HL-60 (cell line): Measurements from ENCODE around the gene ZNF70.
A peak's percentile ranks its signal among the peaks of the same experiment; 100 is the strongest.

ENCODE experiments used
- DNase-seq, 2 experiments: peaks; one replicate each; pipeline ENCODE4 v3.0.0-alpha.2; 2010 to 2020; ENCODE audit warnings: low read depth in 1 of 2, low spot score in 1 of 2
- H3K27ac ChIP-seq: fragments of 250-450 bp; sonication (Bioruptor Pico); replicated peaks from 2 replicates; pipeline ENCODE4 v1.5.1; 2020; ENCODE audit warnings: mild to moderate bottlenecking, moderate library complexity
- H3K27me3 ChIP-seq: fragments of 250-450 bp; sonication (Bioruptor Pico); 2 replicates; pipeline ENCODE4 v1.5.1; 2021; ENCODE audit warnings: mild to moderate bottlenecking, moderate library complexity; ENCODE audit not compliant: insufficient read depth, poor library complexity, severe bottlenecking
- H3K4me3 ChIP-seq: replicated peaks from 2 replicates; pipeline ENCODE4 v1.5.1; 2011; ENCODE audit warnings: mild to moderate bottlenecking, control low read depth, low read length; ENCODE audit not compliant: insufficient read depth
- CTCF ChIP-seq: IDR thresholded peaks from one replicate; pipeline ENCODE4 v1.5.1; 2011; ENCODE audit warnings: low read length, control low read depth, inconsistent platforms; ENCODE audit not compliant: insufficient read depth
- GABPA ChIP-seq: IDR thresholded peaks from 2 replicates; pipeline ENCODE4 v1.6.1; 2012; ENCODE audit warnings: low read depth
- POLR2AphosphoS5 ChIP-seq: IDR thresholded peaks from 2 replicates; pipeline ENCODE4 v1.6.1; 2012; ENCODE audit warnings: low read depth
- REST ChIP-seq: IDR thresholded peaks from 2 replicates; pipeline ENCODE4 v1.6.1; 2012; ENCODE audit warnings: low read depth; ENCODE audit not compliant: insufficient replicate concordance
- SPI1 ChIP-seq: IDR thresholded peaks from 2 replicates; pipeline ENCODE4 v1.6.1; 2012; ENCODE audit warnings: low read depth, mild to moderate bottlenecking, borderline replicate concordance

Gene ZNF70

GRCh38 chr22:23749841-23750301 lies 1.0 kb downstream of the ZNF70 start:
- Histone ChIP-seq H3K27ac (no peak overlapping the region), H3K27me3 (no peaks in the 10 kb centered on the region), H3K4me3 (peak overlapping the region; percentile 87)
- TF ChIP-seq SPI1: peak; percentile 45; the same call in 1 of the 2 replicates
- TF ChIP-seq GABPA: no peak
- no peak for TF ChIP-seq POLR2AphosphoS5
- DNase-seq: peak in 1 of 2 experiments; percentile 59

GRCh38 chr22:23745791-23746190 lies 5.1 kb downstream of the ZNF70 start:
- Histone ChIP-seq H3K4me3 (no peak overlapping the region), H3K27me3 (no peaks in the 10 kb centered on the region), H3K27ac (no peak overlapping the region)
- no peak for DNase-seq
- TF ChIP-seq SPI1 (no peak), GABPA (no peak), REST (no peak), CTCF (no peak), POLR2AphosphoS5 (no peak)

- Histone ChIP-seq H3K27me3 (no peaks in the 10 kb centered on the region), H3K27ac (no peak overlapping the region), H3K4me3 (no peak overlapping the region)
- TF ChIP-seq REST (no peak), GABPA (no peak), POLR2AphosphoS5 (no peak), CTCF (no peak), SPI1 (no peak)
- no peak for DNase-seq
Measured at GRCh38 chr22:23744485-23744884, 6.4 kb downstream of the ZNF70 start.

GRCh38 chr22:23744001-23744400 lies 6.9 kb downstream of the ZNF70 start:
- Histone ChIP-seq H3K27ac (no peak overlapping the region), H3K4me3 (no peak overlapping the region), H3K27me3 (no peaks in the 10 kb centered on the region)
- no peak for DNase-seq
- no peak for TF ChIP-seq GABPA
- TF ChIP-seq CTCF: no peak
- TF ChIP-seq POLR2AphosphoS5: no peak
- no peak for TF ChIP-seq REST
- no peak for TF ChIP-seq SPI1
